Body of pancreas (tissue), 4 donors: ENCODE data around the gene CES5A. TPM values are rescaled to one million over a fixed set of nuclear protein-coding genes. Genes with fewer than 3 reads are reported as not detected.
"Not testable (repeated sequence)": the region's sequence is repeated elsewhere in the genome, so short reads cannot be mapped to it uniquely, and the experiment has no call there.

ENCODE experiments used
- ATAC-seq: fragments of 150-250 bp; one replicate; pipeline ENCODE4 v1.9.1; 2016
- DNase-seq, 4 donors: peaks; one replicate each; pipeline ENCODE4 v3.0.0-alpha.2; 2019
- H3K27ac ChIP-seq, 4 donors: fragments of 200-600 bp; sonication (generic); 1 replicate in 3 of 4; 2 replicates in 1 of 4; pipeline versions ENCODE4 v1.5.1 to v1.6.1; 2016 to 2019; ENCODE audit warnings: mild to moderate bottlenecking in 1 of 4, mixed read lengths in 1 of 4, moderate library complexity in 1 of 4
- H3K27me3 ChIP-seq, 2 donors: fragments of 200-600 bp; sonication (generic); one replicate each; pipeline ENCODE4 v1.6.0; 2016; ENCODE audit warnings: mild to moderate bottlenecking in 1 of 2
- H3K36me3 ChIP-seq, 2 donors: fragments of 200-600 bp; sonication (generic); replicated peaks in 1 of 2; 2 replicates each; pipeline ENCODE4 v1.5.1; 2016; ENCODE audit warnings: low read depth in 2 of 2; ENCODE audit not compliant: insufficient read depth in 1 of 2
- H3K4me1 ChIP-seq: fragments of 200-600 bp; sonication (generic); one replicate; pipeline ENCODE4 v1.6.0; 2016
- H3K4me3 ChIP-seq, 2 donors: fragments of 200-600 bp; sonication (generic); 1 replicate in 1 of 2; 2 replicates in 1 of 2; pipeline ENCODE4 v1.5.1; 2016 to 2019
- H3K9me3 ChIP-seq, 3 donors: fragments of 200-600 bp; sonication (generic); 1 replicate in 2 of 3; 2 replicates in 1 of 3; pipeline ENCODE4 v1.5.1; 2016
- CTCF ChIP-seq, 7 experiments: fragments of 450-650 bp in 4 of 7; fragments of 200-600 bp in 3 of 7; sonication (generic) in 3 of 7; IDR thresholded peaks; one replicate each; pipeline ENCODE4 v1.5.1; 2016 to 2019; ENCODE audit warnings: antibody characterized with exemption in 7 of 7
- POLR2A ChIP-seq, 3 donors: fragments of 450-650 bp; IDR thresholded peaks; one replicate each; pipeline ENCODE4 v1.6.1; 2016; ENCODE audit warnings: antibody characterized with exemption in 3 of 3, mild to moderate bottlenecking in 2 of 3
- whole genome bisulfite sequencing, 2 donors: methylation state at CpG; one replicate each; pipeline ENCODE4 v1.1.5; 2017; 5-methylcytosine and 5-hydroxymethylcytosine counted together
- intact Hi-C: fragments of 100-400 bp; cut with DNase I; formaldehyde crosslinking; loops from one replicate; pipeline ENCODE4 v1.15.1; 2023
- total RNA-seq, 2 donors: library from RNA; depleted of rRNA; stranded (reverse); fragments of >200 nt; gene quantifications; one replicate each; pipeline ENCODE4 v1.1.0, GENCODE V29; 2016

The CES5A gene
- total RNA-seq, 2 donors from 2014 or later = not detected

- intact Hi-C loops = no loop called here
- no peaks in the 10 kb centered on the region for H3K4me1 ChIP-seq
- H3K27me3 ChIP-seq = no peaks in the 10 kb centered on the region
- DNase-seq (no peak), ATAC-seq (no peak)
- WGBS, 2 donors = 49 to 55% methylated on average over 10 of the region's 10 CpGs
- no peak overlapping the region for H3K27ac ChIP-seq
- no peak overlapping the region for H3K4me3 ChIP-seq
- no peaks in the 10 kb centered on the region for H3K9me3 ChIP-seq
- H3K36me3 ChIP-seq = no peaks in the 10 kb centered on the region
- TF ChIP-seq CTCF (IDR thresholded peaks at IDR 0.05) (no peak), POLR2A (IDR thresholded peaks at IDR 0.05) (no peak)
These were observed 3.6 kb downstream of the CES5A start for GRCh38 chr16:55871411-55872038.

- ATAC-seq (no peak), DNase-seq (no peak)
- 81 to 83% methylated on average over 7 of the region's 7 CpGs for WGBS, 2 donors
- intact Hi-C loops = no loop called here
- Histone ChIP-seq H3K27ac (no peak overlapping the region), H3K9me3 (no peaks in the 10 kb centered on the region), H3K27me3 (no peaks in the 10 kb centered on the region), H3K36me3 (no peaks in the 10 kb centered on the region), H3K4me1 (no peaks in the 10 kb centered on the region), H3K4me3 (no peak overlapping the region)
- TF ChIP-seq CTCF (IDR thresholded peaks at IDR 0.05) (no peak), POLR2A (IDR thresholded peaks at IDR 0.05) (no peak)
These were observed 6.2 kb downstream of the CES5A start for GRCh38 chr16:55868980-55869379.

GRCh38 chr16:55868137-55868536 is 7.0 kb downstream of the CES5A start:
- no peak for DNase-seq
- no peaks in the 10 kb centered on the region for H3K9me3 ChIP-seq
- H3K36me3 ChIP-seq = no peaks in the 10 kb centered on the region
- no peak for ATAC-seq
- H3K27ac ChIP-seq = no peak overlapping the region
- intact Hi-C loops = no loop called here
- WGBS, 2 donors = 75 to 94% methylated on average over 2 of the region's 2 CpGs
- H3K4me3 ChIP-seq = no peak overlapping the region
- H3K4me1 ChIP-seq = no peaks in the 10 kb centered on the region
- TF ChIP-seq CTCF (IDR thresholded peaks at IDR 0.05) = no peak
- H3K27me3 ChIP-seq = no peaks in the 10 kb centered on the region

- ATAC-seq = no peak
- no peak overlapping the region for H3K27ac ChIP-seq
- intact Hi-C loops = no loop called here
- no peaks in the 10 kb centered on the region for H3K36me3 ChIP-seq
- TF ChIP-seq POLR2A (IDR thresholded peaks at IDR 0.05) = no peak
- TF ChIP-seq CTCF (IDR thresholded peaks at IDR 0.05) = no peak
- no peak overlapping the region for H3K4me3 ChIP-seq
- no peak for DNase-seq
- WGBS, 2 donors = 67 to 83% methylated on average over 4 of the region's 4 CpGs
- no peaks in the 10 kb centered on the region for H3K27me3 ChIP-seq
- H3K4me1 ChIP-seq = no peaks in the 10 kb centered on the region
- no peaks in the 10 kb centered on the region for H3K9me3 ChIP-seq
These were observed 13.9 kb downstream of the CES5A start for GRCh38 chr16:55861288-55861687.

GRCh38 chr16:55857650-55858049 is 17.5 kb downstream of the CES5A start:
- intact Hi-C loops, H3K27ac ChIP-seq, H3K4me1 ChIP-seq, H3K9me3 ChIP-seq, DNase-seq, H3K36me3 ChIP-seq, H3K27me3 ChIP-seq, H3K4me3 ChIP-seq, ATAC-seq: not testable (repeated sequence)
- WGBS, 2 donors = 38 to 42% methylated on average over 1 of the region's 1 CpG
